HEK293 (cell line): ENCODE data around the gene FOXL2NB.

Source experiments
- CTCF ChIP-seq: fragments of 450-650 bp; formaldehyde crosslinking; IDR thresholded peaks from 2 replicates; pipeline ENCODE4 v1.5.1; 2016; ENCODE audit warnings: missing biosample characterization, missing genetic modification characterization
- KLF7 ChIP-seq: fragments of 450-650 bp; formaldehyde crosslinking; IDR thresholded peaks from 2 replicates; pipeline ENCODE4 v1.5.1; 2016; ENCODE audit warnings: missing biosample characterization, missing genetic modification characterization, borderline replicate concordance
- ZNF433 ChIP-seq: fragments of 450-650 bp; formaldehyde crosslinking; IDR thresholded peaks from 2 replicates; pipeline ENCODE4 v1.5.1; 2016; ENCODE audit warnings: missing biosample characterization, missing genetic modification characterization, low read depth
- ZNF501 ChIP-seq: fragments of 450-650 bp; formaldehyde crosslinking; IDR thresholded peaks from 2 replicates; pipeline ENCODE4 v1.5.1; 2016; ENCODE audit warnings: missing biosample characterization, missing genetic modification characterization
- ZNF776 ChIP-seq: fragments of 450-650 bp; formaldehyde crosslinking; IDR thresholded peaks from 2 replicates; pipeline ENCODE4 v1.5.0; 2017; ENCODE audit warnings: missing biosample characterization, missing genetic modification characterization, borderline replicate concordance
- ZNF843 ChIP-seq: fragments of 450-650 bp; formaldehyde crosslinking; IDR thresholded peaks from 2 replicates; pipeline ENCODE4 v1.5.1; 2016; ENCODE audit warnings: missing biosample characterization, missing genetic modification characterization

- TF ChIP-seq ZNF433 (tag by site-specific recombination) (no peak), CTCF (tag by site-specific recombination) (no peak), ZNF501 (tag by site-specific recombination) (no peak), KLF7 (tag by site-specific recombination) (no peak), ZNF776 (no peak), ZNF843 (tag by site-specific recombination) (no peak)
Observed at GRCh38 chr3:138964923-138965322, 17.9 kb downstream of the FOXL2NB start.
